Placental pericyte (primary cell): ENCODE measurements around the gene PAX6. TPM values are rescaled to one million over a fixed set of nuclear protein-coding genes. Genes with fewer than 3 reads are reported as not detected.

Experiments used
- total RNA-seq: library from RNA; depleted of rRNA; stranded (reverse); fragments of >200 nt; gene quantifications from 2 replicates; pipeline ENCODE4 v1.2.3, GENCODE V29; 2012

PAX6 gene
- under 0.01 TPM in 1 of 2 replicates, not detected in the other for total RNA-seq

DNA sequence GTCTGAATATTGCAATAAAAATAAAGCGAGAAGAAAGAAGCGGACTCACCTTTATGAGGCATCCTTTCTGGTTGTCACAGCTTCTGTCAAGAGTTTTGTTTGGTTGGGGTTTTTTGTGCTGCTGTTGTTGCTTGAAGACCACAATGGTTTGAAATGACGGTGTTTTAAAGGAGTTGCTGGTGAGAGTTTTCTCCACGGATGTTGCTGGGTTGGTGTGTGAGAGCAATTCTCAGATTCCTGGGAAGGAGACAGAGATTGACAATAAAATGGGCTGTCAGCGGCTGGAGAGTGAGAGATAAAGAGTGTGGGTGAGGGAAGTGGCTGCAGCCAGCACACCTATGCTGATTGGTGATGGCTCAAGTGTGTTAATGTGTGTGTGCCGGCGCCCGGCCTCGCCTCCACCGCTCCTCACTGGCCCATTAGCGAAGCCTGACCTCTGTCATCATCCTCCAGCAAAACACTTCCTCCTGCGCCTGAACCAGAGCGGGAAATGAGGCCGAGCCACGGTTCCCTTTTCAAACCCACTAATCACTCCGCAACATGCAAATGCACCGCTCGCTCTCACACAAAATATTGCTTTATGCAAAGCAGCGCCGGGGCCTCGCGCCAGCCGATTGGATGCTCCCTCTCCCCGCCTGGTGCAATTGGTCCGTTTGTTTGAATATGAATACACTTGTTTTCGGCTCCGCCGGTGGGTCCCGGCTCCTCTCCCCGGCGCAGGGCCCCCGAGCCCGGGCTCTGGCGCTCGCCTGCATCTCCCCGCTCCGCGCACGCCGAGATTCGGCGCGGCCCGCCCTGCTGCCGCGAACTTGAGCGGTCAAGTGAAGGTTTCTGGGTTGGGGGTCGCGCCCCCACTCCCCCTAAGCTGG lies at the start of gene PAX6:
TSS of gene PAX6 (minus strand) at position 544 of the 869 bp plus-strand sequence. CDS start 4,911 bp downstream, outside the sequence.

